Ishikawa (cell line): ENCODE results near the gene NCK2.

Source experiments
- CEBPB ChIP-seq: IDR thresholded peaks from 2 replicates; pipeline ENCODE4 v1.6.1; 2012
- CREB1 ChIP-seq: IDR thresholded peaks from 2 replicates; pipeline ENCODE4 v1.6.1; 2012; ENCODE audit warnings: low read depth
- EGR1 ChIP-seq: IDR thresholded peaks from 2 replicates; pipeline ENCODE4 v1.6.1; 2012
- EP300 ChIP-seq: IDR thresholded peaks from 2 replicates; pipeline ENCODE4 v1.6.1; 2012; ENCODE audit warnings: borderline replicate concordance
- FOXM1 ChIP-seq: IDR thresholded peaks from 2 replicates; pipeline ENCODE4 v1.6.1; 2012; ENCODE audit warnings: low read depth, borderline replicate concordance
- MAX ChIP-seq: IDR thresholded peaks from 2 replicates; pipeline ENCODE4 v1.6.1; 2012
- NFIC ChIP-seq: IDR thresholded peaks from 2 replicates; pipeline ENCODE4 v1.6.1; 2012
- RAD21 ChIP-seq: IDR thresholded peaks from 2 replicates; pipeline ENCODE4 v1.6.1; 2012; ENCODE audit warnings: low read depth
- REST ChIP-seq: IDR thresholded peaks from 2 replicates; pipeline ENCODE4 v1.6.1; 2012; ENCODE audit warnings: low read depth, mild to moderate bottlenecking
- TAF1 ChIP-seq: IDR thresholded peaks from 2 replicates; pipeline ENCODE4 v1.6.1; 2012; ENCODE audit warnings: low read depth, mild to moderate bottlenecking
- TCF12 ChIP-seq: IDR thresholded peaks from 2 replicates; pipeline ENCODE4 v1.6.1; 2012; ENCODE audit warnings: low read depth
- TEAD4 ChIP-seq: IDR thresholded peaks from 2 replicates; pipeline ENCODE4 v1.6.1; 2012
- USF1 ChIP-seq: IDR thresholded peaks from 2 replicates; pipeline ENCODE4 v1.6.1; 2012
- YY1 ChIP-seq: IDR thresholded peaks from 2 replicates; pipeline ENCODE4 v1.6.1; 2012; ENCODE audit warnings: low read depth
- ZBTB7A ChIP-seq: IDR thresholded peaks from 2 replicates; pipeline ENCODE4 v1.6.1; 2012; ENCODE audit warnings: low read depth

Gene NCK2

GRCh38 chr2:105907184-105907583 is 162.5 kb downstream of the NCK2 start:
- no peak for TF ChIP-seq FOXM1
- no peak for TF ChIP-seq NFIC
- no peak for TF ChIP-seq ZBTB7A

- TF ChIP-seq TEAD4, result no peak
- TF ChIP-seq ZBTB7A, result no peak
- TF ChIP-seq EP300, result no peak
- TF ChIP-seq MAX, result no peak
- TF ChIP-seq RAD21, result no peak
- TF ChIP-seq YY1, result no peak
- TF ChIP-seq EGR1, result no peak
- TF ChIP-seq NFIC, result no peak
- no peak for TF ChIP-seq CEBPB
- TF ChIP-seq USF1, result no peak
- no peak for TF ChIP-seq FOXM1
- TF ChIP-seq TCF12, result no peak
These were observed 164.5 kb downstream of the NCK2 start for GRCh38 chr2:105909215-105909614.

- TF ChIP-seq TCF12 (no peak), YY1 (no peak), NFIC (no peak), CREB1 (no peak)
These were observed 166.0 kb downstream of the NCK2 start for GRCh38 chr2:105910497-105911238.

GRCh38 chr2:105911425-105911824 is 166.7 kb downstream of the NCK2 start:
- no peak for TF ChIP-seq EGR1
- no peak for TF ChIP-seq FOXM1
- TF ChIP-seq CEBPB, result no peak
- no peak for TF ChIP-seq YY1
- TF ChIP-seq TCF12, result no peak
- no peak for TF ChIP-seq NFIC
- no peak for TF ChIP-seq REST
- TF ChIP-seq MAX, result no peak
- no peak for TF ChIP-seq ZBTB7A
- no peak for TF ChIP-seq EP300
- no peak for TF ChIP-seq CREB1

- no peak for TF ChIP-seq MAX
- TF ChIP-seq TEAD4, result no peak
- TF ChIP-seq ZBTB7A, result no peak
- TF ChIP-seq CREB1, result no peak
- TF ChIP-seq CEBPB, result no peak
- TF ChIP-seq YY1, result no peak
- no peak for TF ChIP-seq EGR1
These were observed 167.4 kb downstream of the NCK2 start for GRCh38 chr2:105912081-105912480.

- TF ChIP-seq MAX (no peak), REST (no peak), EGR1 (no peak), TAF1 (no peak), YY1 (no peak), NFIC (no peak), CREB1 (no peak), USF1 (no peak), RAD21 (no peak), ZBTB7A (no peak), CEBPB (no peak), TEAD4 (no peak), TCF12 (no peak)
These were observed 170.4 kb downstream of the NCK2 start for GRCh38 chr2:105915005-105915558.
